WTC11 (cell line): ENCODE measurements around the gene TEX35. TPM values are rescaled to one million over a fixed set of nuclear protein-coding genes. Genes with fewer than 3 reads are reported as not detected.

Source experiments
- ATAC-seq: fragments of 200-7000 bp; cut with Tn5 transposase; 2 replicates; pipeline ENCODE4 v1.10.0; 2021; ENCODE audit warnings: mild to moderate bottlenecking, moderate library complexity
- CTCF ChIA-PET: fragments of 300-600 bp; sonication (Branson Sonifier 250); formaldehyde crosslinking; loops from one replicate; lab custom pipeline; 2021; ENCODE audit warnings: antibody characterized with exemption; lab: Charles Lee
- POLR2A ChIA-PET: fragments of 350-600 bp; sonication (Branson Sonifier 250); formaldehyde crosslinking; loops from one replicate; lab custom pipeline; 2021; ENCODE audit warnings: antibody characterized with exemption; lab: Charles Lee
- DNase-seq: peaks from one replicate; pipeline ENCODE4 v3.0.0; 2021; ENCODE audit warnings: low spot score
- H3K27ac Mint-ChIP-seq: 2 replicates; pipeline ENCODE4 v1.8.0; 2021; ENCODE audit warnings: mixed read lengths
- H3K27me3 Mint-ChIP-seq: 2 replicates; pipeline ENCODE4 v1.8.0; 2021; ENCODE audit warnings: low read depth, mild to moderate bottlenecking, moderate library complexity, mixed read lengths
- H3K36me3 Mint-ChIP-seq: 2 replicates; pipeline ENCODE4 v1.8.0; 2021; ENCODE audit warnings: mixed read lengths
- H3K4me1 Mint-ChIP-seq: 2 replicates; pipeline ENCODE4 v1.8.0; 2022; ENCODE audit warnings: mixed read lengths
- H3K4me3 Mint-ChIP-seq: 2 replicates; pipeline ENCODE4 v1.8.0; 2021; ENCODE audit warnings: mild to moderate bottlenecking, moderate library complexity, mixed read lengths
- H3K9me3 Mint-ChIP-seq: 2 replicates; pipeline ENCODE4 v1.8.0; 2021; ENCODE audit warnings: mixed read lengths
- ARID4B ChIP-seq: sonication (generic); formaldehyde crosslinking; IDR thresholded peaks from 2 replicates; pipeline ENCODE4 v1.8.0; 2023; ENCODE audit warnings: missing genetic modification reagents, mild to moderate bottlenecking, borderline replicate concordance
- FOXP4 ChIP-seq: sonication (generic); formaldehyde crosslinking; IDR thresholded peaks from 2 replicates; pipeline ENCODE4 v1.8.0; 2022; ENCODE audit warnings: mild to moderate bottlenecking, missing genetic modification reagents
- JAZF1 ChIP-seq: fragments of 250-450 bp; sonication (Bioruptor Pico); IDR thresholded peaks from 2 replicates; pipeline ENCODE4 v1.9.0; 2021; ENCODE audit warnings: moderate library complexity, mild to moderate bottlenecking, inconsistent platforms
- RELA ChIP-seq: sonication (generic); formaldehyde crosslinking; IDR thresholded peaks from 2 replicates; pipeline ENCODE4 v1.8.1; 2022; ENCODE audit warnings: missing genetic modification reagents, mild to moderate bottlenecking, borderline replicate concordance
- SOX15 ChIP-seq: fragments of 250-450 bp; sonication (Bioruptor Pico); IDR thresholded peaks from 2 replicates; pipeline ENCODE4 v1.9.0; 2021; ENCODE audit warnings: mild to moderate bottlenecking
- TEAD1 ChIP-seq: sonication (generic); formaldehyde crosslinking; IDR thresholded peaks from 2 replicates; pipeline ENCODE4 v1.8.0; 2022; ENCODE audit warnings: mild to moderate bottlenecking, missing genetic modification reagents
- ZNF263 ChIP-seq: sonication (generic); formaldehyde crosslinking; IDR thresholded peaks from 2 replicates; pipeline ENCODE4 v1.8.1; 2022; ENCODE audit warnings: low read depth, mild to moderate bottlenecking, moderate library complexity, missing genetic modification reagents
- total RNA-seq: library from RNA; stranded (reverse); gene quantifications from 3 replicates; pipeline ENCODE4 v1.2.3, GENCODE V29; 2021
- TF ChIP-seq, protein P1 (sequence below): fragments of 250-450 bp; sonication (Bioruptor Pico); IDR thresholded peaks from 2 replicates; pipeline ENCODE4 v1.9.0; 2021; ENCODE audit warnings: mild to moderate bottlenecking
- TF ChIP-seq, protein P2 (sequence below): sonication (generic); formaldehyde crosslinking; IDR thresholded peaks from 2 replicates; pipeline ENCODE4 v1.8.0; 2022; ENCODE audit warnings: missing genetic modification reagents
- TF ChIP-seq, protein P3 (sequence below): fragments of 250-450 bp; sonication (Bioruptor Pico); IDR thresholded peaks from 2 replicates; pipeline ENCODE4 v1.9.0; 2021; ENCODE audit warnings: mild to moderate bottlenecking

The TEX35 gene
- total RNA-seq, 1 experiment from 2014 or later = not detected

DNA sequence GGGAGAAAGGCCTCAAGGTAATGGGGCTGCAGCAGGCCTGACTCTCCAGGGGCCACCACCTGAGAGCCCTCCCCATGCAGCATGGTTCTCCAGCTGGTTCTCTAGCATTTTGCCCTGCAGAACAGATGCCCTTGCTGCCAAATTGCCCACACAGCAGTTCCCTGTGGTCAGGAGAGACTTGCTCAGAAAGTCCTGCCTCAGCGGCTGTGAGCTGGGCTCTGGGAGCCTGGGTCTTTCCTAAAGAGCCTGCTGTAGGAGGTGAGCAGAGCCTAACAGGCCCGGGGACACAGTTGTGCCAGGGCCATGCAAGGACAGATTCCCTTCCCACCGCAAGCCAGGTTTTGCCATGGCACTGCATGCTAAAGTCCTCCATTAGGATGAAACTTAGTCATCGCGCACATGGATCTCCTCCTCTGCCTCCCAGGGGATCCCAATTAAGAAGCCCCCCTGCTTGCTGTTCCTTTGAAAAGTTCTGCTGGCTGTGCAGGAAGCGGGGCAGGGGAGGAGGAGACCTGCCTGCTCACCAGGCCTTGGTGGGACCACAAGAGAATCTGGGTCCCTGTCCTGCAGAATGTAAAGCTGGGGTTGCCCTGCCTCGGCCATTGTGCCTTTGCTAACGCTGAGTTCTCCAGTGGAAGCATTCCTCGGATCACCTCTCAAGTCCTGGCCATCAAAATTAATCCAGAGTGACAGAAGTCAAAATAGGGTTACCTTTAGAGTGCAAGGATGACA, 21.4 kb downstream of the TEX35 start:
- no peaks in the 10 kb centered on the region for H3K36me3 Mint-ChIP-seq
- ATAC-seq (no peak), DNase-seq (no peak)
- no peaks in the 10 kb centered on the region for H3K9me3 Mint-ChIP-seq
- 0 out of 2 replicates have a peak, but pooled peaks cover 2% of the 10 kb centered on the region for H3K4me1 Mint-ChIP-seq
- no peaks in the 10 kb centered on the region; the same call in 1 of the 2 replicates for H3K27me3 Mint-ChIP-seq
- CTCF ChIA-PET = interaction anchor here (1.2 to 3.3 kb wide), 3 partner anchors 33 to 468 kb away, joined by 4 to 50 read pairs (median 24); no protein-coding TSS in a partner anchor
- no peak overlapping the region for H3K27ac Mint-ChIP-seq
- no peak for TF ChIP-seq RELA (CRISPR knock-in tag)
- no peak for TF ChIP-seq TEAD1 (CRISPR knock-in tag)
- TF ChIP-seq FOXP4 (CRISPR knock-in tag) = no peak
- TF ChIP-seq, protein P1, sequence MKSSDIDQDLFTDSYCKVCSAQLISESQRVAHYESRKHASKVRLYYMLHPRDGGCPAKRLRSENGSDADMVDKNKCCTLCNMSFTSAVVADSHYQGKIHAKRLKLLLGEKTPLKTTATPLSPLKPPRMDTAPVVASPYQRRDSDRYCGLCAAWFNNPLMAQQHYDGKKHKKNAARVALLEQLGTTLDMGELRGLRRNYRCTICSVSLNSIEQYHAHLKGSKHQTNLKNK (CRISPR knock-in tag) = no peak
- no peak for TF ChIP-seq JAZF1 (CRISPR knock-in tag)
- TF ChIP-seq, protein P2, sequence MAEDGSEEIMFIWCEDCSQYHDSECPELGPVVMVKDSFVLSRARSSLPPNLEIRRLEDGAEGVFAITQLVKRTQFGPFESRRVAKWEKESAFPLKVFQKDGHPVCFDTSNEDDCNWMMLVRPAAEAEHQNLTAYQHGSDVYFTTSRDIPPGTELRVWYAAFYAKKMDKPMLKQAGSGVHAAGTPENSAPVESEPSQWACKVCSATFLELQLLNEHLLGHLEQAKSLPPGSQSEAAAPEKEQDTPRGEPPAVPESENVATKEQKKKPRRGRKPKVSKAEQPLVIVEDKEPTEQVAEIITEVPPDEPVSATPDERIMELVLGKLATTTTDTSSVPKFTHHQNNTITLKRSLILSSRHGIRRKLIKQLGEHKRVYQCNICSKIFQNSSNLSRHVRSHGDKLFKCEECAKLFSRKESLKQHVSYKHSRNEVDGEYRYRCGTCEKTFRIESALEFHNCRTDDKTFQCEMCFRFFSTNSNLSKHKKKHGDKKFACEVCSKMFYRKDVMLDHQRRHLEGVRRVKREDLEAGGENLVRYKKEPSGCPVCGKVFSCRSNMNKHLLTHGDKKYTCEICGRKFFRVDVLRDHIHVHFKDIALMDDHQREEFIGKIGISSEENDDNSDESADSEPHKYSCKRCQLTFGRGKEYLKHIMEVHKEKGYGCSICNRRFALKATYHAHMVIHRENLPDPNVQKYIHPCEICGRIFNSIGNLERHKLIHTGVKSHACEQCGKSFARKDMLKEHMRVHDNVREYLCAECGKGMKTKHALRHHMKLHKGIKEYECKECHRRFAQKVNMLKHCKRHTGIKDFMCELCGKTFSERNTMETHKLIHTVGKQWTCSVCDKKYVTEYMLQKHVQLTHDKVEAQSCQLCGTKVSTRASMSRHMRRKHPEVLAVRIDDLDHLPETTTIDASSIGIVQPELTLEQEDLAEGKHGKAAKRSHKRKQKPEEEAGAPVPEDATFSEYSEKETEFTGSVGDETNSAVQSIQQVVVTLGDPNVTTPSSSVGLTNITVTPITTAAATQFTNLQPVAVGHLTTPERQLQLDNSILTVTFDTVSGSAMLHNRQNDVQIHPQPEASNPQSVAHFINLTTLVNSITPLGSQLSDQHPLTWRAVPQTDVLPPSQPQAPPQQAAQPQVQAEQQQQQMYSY (CRISPR knock-in tag) = no peak
- no peak for TF ChIP-seq SOX15 (CRISPR knock-in tag)
- TF ChIP-seq, protein P3, sequence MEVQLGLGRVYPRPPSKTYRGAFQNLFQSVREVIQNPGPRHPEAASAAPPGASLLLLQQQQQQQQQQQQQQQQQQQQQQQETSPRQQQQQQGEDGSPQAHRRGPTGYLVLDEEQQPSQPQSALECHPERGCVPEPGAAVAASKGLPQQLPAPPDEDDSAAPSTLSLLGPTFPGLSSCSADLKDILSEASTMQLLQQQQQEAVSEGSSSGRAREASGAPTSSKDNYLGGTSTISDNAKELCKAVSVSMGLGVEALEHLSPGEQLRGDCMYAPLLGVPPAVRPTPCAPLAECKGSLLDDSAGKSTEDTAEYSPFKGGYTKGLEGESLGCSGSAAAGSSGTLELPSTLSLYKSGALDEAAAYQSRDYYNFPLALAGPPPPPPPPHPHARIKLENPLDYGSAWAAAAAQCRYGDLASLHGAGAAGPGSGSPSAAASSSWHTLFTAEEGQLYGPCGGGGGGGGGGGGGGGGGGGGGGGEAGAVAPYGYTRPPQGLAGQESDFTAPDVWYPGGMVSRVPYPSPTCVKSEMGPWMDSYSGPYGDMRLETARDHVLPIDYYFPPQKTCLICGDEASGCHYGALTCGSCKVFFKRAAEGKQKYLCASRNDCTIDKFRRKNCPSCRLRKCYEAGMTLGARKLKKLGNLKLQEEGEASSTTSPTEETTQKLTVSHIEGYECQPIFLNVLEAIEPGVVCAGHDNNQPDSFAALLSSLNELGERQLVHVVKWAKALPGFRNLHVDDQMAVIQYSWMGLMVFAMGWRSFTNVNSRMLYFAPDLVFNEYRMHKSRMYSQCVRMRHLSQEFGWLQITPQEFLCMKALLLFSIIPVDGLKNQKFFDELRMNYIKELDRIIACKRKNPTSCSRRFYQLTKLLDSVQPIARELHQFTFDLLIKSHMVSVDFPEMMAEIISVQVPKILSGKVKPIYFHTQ = no peak
- TF ChIP-seq ARID4B = no peak
- TF ChIP-seq ZNF263 (CRISPR knock-in tag) = no peak
- no peak overlapping the region for H3K4me3 Mint-ChIP-seq
- POLR2A ChIA-PET = no interaction called here
